Cardiac muscle cell (in vitro differentiated cells and primary cell): ENCODE results near the gene ERBIN. TPM values are rescaled to one million over a fixed set of nuclear protein-coding genes. Genes with fewer than 3 reads are reported as not detected.
A peak's percentile ranks its signal among the peaks of the same experiment; 100 is the strongest.
"Not testable (repeated sequence)": the region's sequence is repeated elsewhere in the genome, so short reads cannot be mapped to it uniquely, and the experiment has no call there.

Experiments
- DNase-seq, 2 donors: peaks; one replicate each; pipeline versions ENCODE4 v3.0.0 to v3.0.0-alpha.2; 2010 to 2017; ENCODE audit warnings: low read depth in 1 of 2, low spot score in 1 of 2
- H3K27ac ChIP-seq: fragments of 200-600 bp; sonication (generic); 2 replicates; pipeline ENCODE4 v1.5.1; 2016
- H3K27me3 ChIP-seq: fragments of 200-600 bp; sonication (generic); 2 replicates; pipeline ENCODE4 v1.6.0; 2016; ENCODE audit warnings: control low read depth
- H3K36me3 ChIP-seq: fragments of 200-600 bp; sonication (generic); 2 replicates; pipeline ENCODE4 v1.5.1; 2016; ENCODE audit warnings: control low read depth
- H3K4me1 ChIP-seq: fragments of 200-600 bp; sonication (generic); 2 replicates; pipeline ENCODE4 v1.8.1; 2017; ENCODE audit warnings: low read depth, mild to moderate bottlenecking, mixed run types
- H3K4me3 ChIP-seq: fragments of 200-600 bp; sonication (generic); 2 replicates; pipeline ENCODE4 v1.5.1; 2016; ENCODE audit warnings: mild to moderate bottlenecking
- H3K9me3 ChIP-seq: fragments of 200-600 bp; sonication (generic); 2 replicates; pipeline ENCODE4 v1.5.1; 2017; ENCODE audit warnings: low read depth, mild to moderate bottlenecking, control low read depth
- polyA plus RNA-seq: library from polyadenylated mRNA; unstranded; fragments of >200 nt; fragmentation: Nextera tagmentation; extraction: Ambion mirVana; gene quantifications from 2 replicates; pipeline ENCODE4 v1.2.1, GENCODE V29; 2016
- total RNA-seq: library from RNA; depleted of rRNA; stranded (reverse); fragments of >200 nt; gene quantifications from 2 replicates; pipeline ENCODE4 v1.2.3, GENCODE V29; 2016
- TF ChIP-seq, protein P1 (sequence below): IDR thresholded peaks from 2 replicates; pipeline ENCODE4 v1.5.1; 2012; ENCODE audit warnings: low read depth, mild to moderate bottlenecking, low read length

Gene ERBIN, protein sequence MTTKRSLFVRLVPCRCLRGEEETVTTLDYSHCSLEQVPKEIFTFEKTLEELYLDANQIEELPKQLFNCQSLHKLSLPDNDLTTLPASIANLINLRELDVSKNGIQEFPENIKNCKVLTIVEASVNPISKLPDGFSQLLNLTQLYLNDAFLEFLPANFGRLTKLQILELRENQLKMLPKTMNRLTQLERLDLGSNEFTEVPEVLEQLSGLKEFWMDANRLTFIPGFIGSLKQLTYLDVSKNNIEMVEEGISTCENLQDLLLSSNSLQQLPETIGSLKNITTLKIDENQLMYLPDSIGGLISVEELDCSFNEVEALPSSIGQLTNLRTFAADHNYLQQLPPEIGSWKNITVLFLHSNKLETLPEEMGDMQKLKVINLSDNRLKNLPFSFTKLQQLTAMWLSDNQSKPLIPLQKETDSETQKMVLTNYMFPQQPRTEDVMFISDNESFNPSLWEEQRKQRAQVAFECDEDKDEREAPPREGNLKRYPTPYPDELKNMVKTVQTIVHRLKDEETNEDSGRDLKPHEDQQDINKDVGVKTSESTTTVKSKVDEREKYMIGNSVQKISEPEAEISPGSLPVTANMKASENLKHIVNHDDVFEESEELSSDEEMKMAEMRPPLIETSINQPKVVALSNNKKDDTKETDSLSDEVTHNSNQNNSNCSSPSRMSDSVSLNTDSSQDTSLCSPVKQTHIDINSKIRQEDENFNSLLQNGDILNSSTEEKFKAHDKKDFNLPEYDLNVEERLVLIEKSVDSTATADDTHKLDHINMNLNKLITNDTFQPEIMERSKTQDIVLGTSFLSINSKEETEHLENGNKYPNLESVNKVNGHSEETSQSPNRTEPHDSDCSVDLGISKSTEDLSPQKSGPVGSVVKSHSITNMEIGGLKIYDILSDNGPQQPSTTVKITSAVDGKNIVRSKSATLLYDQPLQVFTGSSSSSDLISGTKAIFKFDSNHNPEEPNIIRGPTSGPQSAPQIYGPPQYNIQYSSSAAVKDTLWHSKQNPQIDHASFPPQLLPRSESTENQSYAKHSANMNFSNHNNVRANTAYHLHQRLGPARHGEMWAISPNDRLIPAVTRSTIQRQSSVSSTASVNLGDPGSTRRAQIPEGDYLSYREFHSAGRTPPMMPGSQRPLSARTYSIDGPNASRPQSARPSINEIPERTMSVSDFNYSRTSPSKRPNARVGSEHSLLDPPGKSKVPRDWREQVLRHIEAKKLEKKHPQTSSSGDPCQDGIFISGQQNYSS (N-terminal part only)
- 28.9 and 35.1 TPM in 2 replicates for total RNA-seq
- polyA plus RNA-seq, result 22.3 and 35.2 TPM in 2 replicates

DNA sequence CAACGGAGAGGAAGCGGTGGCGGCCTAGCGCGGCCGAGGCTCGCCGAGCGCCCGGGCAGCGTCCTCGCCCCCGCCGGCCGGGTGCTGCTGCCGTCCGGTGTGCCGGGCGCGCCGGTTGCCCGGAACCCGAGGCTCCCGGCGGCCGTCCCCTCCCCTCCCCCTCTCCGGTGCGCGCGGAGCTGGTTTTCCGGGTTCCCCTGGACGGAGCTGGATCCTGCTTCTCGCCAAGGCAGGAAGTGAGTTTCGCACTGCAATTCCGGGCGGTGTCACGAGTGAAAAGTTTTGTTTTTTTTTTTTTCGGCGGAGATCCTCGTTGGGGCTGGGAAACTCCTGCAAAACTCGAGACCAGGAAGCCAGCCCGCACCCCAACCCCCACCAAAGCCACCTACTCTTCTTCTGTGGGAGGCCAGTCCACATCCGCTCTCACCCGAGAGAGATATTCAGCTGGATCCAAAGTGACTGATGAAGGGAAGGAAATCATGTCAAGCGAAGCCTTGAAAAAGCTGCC, at the start of gene ERBIN:
Gene ERBIN (plus strand): TSS at position 300 of the 508 bp plus-strand sequence. CDS start 66,144 bp downstream, outside the sequence.
- Histone ChIP-seq H3K27ac (peak within 1 kb of the TSS; percentile 97), H3K9me3 (no peaks in the 10 kb centered on the region), H3K4me1 (no peaks in the 10 kb centered on the region), H3K4me3 (peak within 1 kb of the TSS; percentile 66), H3K36me3 (no peaks in the 10 kb centered on the region), H3K27me3 (no peaks in the 10 kb centered on the region)
- DNase-seq, result peak; percentile 69 to 90
- TF ChIP-seq, protein P1, sequence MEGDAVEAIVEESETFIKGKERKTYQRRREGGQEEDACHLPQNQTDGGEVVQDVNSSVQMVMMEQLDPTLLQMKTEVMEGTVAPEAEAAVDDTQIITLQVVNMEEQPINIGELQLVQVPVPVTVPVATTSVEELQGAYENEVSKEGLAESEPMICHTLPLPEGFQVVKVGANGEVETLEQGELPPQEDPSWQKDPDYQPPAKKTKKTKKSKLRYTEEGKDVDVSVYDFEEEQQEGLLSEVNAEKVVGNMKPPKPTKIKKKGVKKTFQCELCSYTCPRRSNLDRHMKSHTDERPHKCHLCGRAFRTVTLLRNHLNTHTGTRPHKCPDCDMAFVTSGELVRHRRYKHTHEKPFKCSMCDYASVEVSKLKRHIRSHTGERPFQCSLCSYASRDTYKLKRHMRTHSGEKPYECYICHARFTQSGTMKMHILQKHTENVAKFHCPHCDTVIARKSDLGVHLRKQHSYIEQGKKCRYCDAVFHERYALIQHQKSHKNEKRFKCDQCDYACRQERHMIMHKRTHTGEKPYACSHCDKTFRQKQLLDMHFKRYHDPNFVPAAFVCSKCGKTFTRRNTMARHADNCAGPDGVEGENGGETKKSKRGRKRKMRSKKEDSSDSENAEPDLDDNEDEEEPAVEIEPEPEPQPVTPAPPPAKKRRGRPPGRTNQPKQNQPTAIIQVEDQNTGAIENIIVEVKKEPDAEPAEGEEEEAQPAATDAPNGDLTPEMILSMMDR, result no peak

DNA sequence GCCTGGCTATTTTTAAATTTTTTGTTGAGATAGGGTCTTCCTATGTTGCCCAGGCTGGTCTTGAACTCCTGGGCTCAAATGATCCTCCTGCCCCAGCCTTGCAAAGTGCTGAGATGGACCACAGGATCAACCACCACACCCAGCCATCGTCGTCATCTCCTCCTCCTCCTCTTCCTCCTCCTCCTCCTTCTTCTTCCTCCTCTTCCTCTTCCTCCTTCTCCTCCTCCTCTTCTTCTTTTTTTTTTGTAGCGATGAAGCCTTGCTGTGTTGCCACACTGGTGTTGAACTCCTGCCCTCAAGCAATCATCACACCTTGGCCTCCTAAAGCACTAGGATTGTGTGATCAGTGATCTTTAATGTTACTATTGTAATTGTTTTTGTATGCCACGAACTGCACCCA, 49.4 kb upstream of the ERBIN start:
- H3K27me3 ChIP-seq, result no peaks in the 10 kb centered on the region
- DNase-seq, result no peak
- TF ChIP-seq, protein P1, result no peak
- H3K4me3 ChIP-seq, result no peak overlapping the region
- no peaks in the 10 kb centered on the region for H3K36me3 ChIP-seq
- no peak overlapping the region for H3K27ac ChIP-seq
- no peaks in the 10 kb centered on the region for H3K4me1 ChIP-seq
- no peaks in the 10 kb centered on the region for H3K9me3 ChIP-seq

DNA sequence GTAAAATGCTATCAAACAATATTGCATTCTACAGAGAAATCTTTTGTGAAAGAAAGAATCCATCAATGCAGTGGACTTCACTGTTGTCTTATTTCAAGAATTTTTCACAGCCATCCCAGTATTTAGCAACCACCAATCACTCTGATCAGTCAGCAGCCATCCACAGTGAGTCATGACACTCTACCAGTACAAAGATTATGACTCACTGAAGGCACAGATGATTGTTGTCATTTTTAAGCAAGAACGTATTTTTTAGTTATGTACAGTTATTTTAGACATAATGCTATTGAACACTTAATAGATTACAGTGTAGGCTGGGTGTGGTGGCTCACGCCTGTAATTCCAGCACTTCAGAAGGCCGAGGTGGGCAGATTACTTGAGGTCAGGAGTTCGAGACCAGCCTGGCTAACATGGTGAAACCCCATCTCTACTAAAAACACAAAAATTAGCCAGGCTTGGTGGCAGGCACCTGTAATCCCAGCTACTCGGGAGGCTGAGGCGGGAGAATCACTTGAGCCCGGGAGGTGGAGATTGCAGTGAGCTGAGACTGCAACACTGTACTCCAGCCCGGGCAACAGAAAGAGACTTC, 46.6 kb upstream of the ERBIN start:
- not testable (repeated sequence) for H3K27ac ChIP-seq, H3K4me1 ChIP-seq, H3K27me3 ChIP-seq, H3K9me3 ChIP-seq, H3K36me3 ChIP-seq, H3K4me3 ChIP-seq
- DNase-seq, result peak in 1 of 2 donors; percentile 67

DNA sequence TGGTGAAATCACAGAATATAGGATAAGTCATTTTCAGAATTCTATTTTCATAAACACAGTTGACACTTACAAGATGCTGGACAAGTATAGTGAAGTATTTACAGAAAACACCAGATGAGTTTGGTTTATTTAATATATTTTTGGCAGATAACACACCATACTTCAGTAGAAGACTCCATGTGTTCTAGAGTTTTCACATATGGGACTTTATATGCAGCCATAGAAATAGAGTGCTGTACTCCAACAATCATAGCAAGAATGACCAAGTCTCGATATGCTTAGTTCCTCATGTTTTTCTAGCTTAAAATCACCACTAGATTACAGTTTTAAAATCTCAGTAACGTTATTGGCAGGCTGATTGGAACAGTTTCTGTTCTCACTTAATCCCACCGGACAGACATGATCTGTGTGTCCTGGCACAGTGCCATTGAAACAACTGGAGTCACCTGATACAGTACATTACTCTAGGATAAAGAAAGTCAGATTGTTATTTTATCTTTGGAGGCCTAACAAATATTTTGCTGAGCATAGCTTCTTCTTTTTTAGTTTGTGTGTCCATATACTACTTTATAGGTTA, 45.8 kb upstream of the ERBIN start:
- Histone ChIP-seq H3K27me3 (no peaks in the 10 kb centered on the region), H3K4me3 (no peak overlapping the region), H3K9me3 (no peaks in the 10 kb centered on the region), H3K4me1 (no peaks in the 10 kb centered on the region), H3K36me3 (no peaks in the 10 kb centered on the region), H3K27ac (no peak overlapping the region)
- DNase-seq, result no peak
- TF ChIP-seq, protein P1, result no peak

DNA sequence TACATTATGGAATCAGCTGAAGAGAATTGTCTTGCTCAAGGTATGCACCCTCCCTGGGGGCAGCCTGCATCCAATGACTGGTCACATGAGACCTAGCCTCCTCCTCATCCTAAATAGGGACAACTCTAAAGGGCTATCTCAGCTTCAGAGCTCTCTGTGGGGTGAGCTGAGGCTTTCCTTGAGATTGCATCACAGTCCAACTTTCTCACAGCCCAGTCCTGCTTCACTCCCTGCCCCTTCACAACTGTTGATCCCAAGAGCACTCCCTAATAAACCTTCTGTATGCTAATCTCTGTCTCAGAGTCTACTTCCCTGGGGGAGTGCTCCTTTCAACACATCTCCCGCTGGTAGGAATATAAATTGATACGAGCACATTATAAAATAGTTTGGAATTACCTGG, 44.1 kb upstream of the ERBIN start:
- H3K4me3 ChIP-seq, result no peak overlapping the region
- no peak overlapping the region for H3K27ac ChIP-seq
- H3K27me3 ChIP-seq, result no peaks in the 10 kb centered on the region
- no peaks in the 10 kb centered on the region for H3K36me3 ChIP-seq
- TF ChIP-seq, protein P1, result no peak
- peak in 1 of 2 donors; percentile 28 for DNase-seq
- no peaks in the 10 kb centered on the region for H3K4me1 ChIP-seq
- no peaks in the 10 kb centered on the region for H3K9me3 ChIP-seq
